Activated gamma-delta T cell (primary cell): ENCODE results near the gene ARRDC2.
"Not testable (repeated sequence)": the region's sequence is repeated elsewhere in the genome, so short reads cannot be mapped to it uniquely, and the experiment has no call there.

Source experiments
- DNase-seq: peaks from one replicate; lab custom pipeline; 2025; lab: John Stamatoyannopoulos, UW

ARRDC2 gene

GRCh38 chr19:17989425-17990094 lies 18.4 kb upstream of the ARRDC2 start:
- DNase-seq: no peak

- no peak for DNase-seq
Observed at GRCh38 chr19:17993076-17993813, 14.7 kb upstream of the ARRDC2 start.

GRCh38 chr19:17996826-17997316 lies 11.1 kb upstream of the ARRDC2 start:
- DNase-seq: peak; percentile 43

- DNase-seq: no peak
Observed at GRCh38 chr19:17997969-17998826, 9.8 kb upstream of the ARRDC2 start.

- no peak for DNase-seq
Observed at GRCh38 chr19:17998827-17999150, 9.2 kb upstream of the ARRDC2 start.

GRCh38 chr19:17999684-18000479 lies 8.1 kb upstream of the ARRDC2 start:
- DNase-seq: no peak

GRCh38 chr19:18000480-18000914 lies 7.5 kb upstream of the ARRDC2 start:
- no peak for DNase-seq

- DNase-seq: peak; percentile 97
Observed at GRCh38 chr19:18000915-18001776, 6.8 kb upstream of the ARRDC2 start.

GRCh38 chr19:18001777-18002345 lies 6.1 kb upstream of the ARRDC2 start:
- DNase-seq: no peak

GRCh38 chr19:18002347-18002850 lies 5.6 kb upstream of the ARRDC2 start:
- no peak for DNase-seq

- not testable (repeated sequence) for DNase-seq
Observed at GRCh38 chr19:18005750-18006149, 2.2 kb upstream of the ARRDC2 start.

GRCh38 chr19:18007044-18007916 lies 690 bp upstream of the ARRDC2 start:
- DNase-seq: peak; percentile 61

GRCh38 chr19:18008814-18009213 lies 844 bp downstream of the ARRDC2 start:
- no peak for DNase-seq

GRCh38 chr19:18009412-18010066 lies 1.6 kb downstream of the ARRDC2 start:
- DNase-seq: no peak

- DNase-seq: no peak
Observed at GRCh38 chr19:18010149-18010548, 2.2 kb downstream of the ARRDC2 start.

GRCh38 chr19:18013210-18014111 lies 5.5 kb downstream of the ARRDC2 start:
- no peak for DNase-seq

- DNase-seq: no peak
Observed at GRCh38 chr19:18014197-18014596, 6.2 kb downstream of the ARRDC2 start.
